HK-2 (cell line): ENCODE results near the gene GYS1.

Experiments used
- DNase-seq: peaks from one replicate; pipeline ENCODE4 v3.0.0-alpha.2; 2018; ENCODE audit not compliant: unreplicated experiment

The GYS1 gene

GRCh38 chr19:48988860-48989259 lies 4.2 kb downstream of the GYS1 start:
- no peak for DNase-seq

- DNase-seq: no peak
Observed at GRCh38 chr19:48988286-48988685, 4.8 kb downstream of the GYS1 start.

DNA sequence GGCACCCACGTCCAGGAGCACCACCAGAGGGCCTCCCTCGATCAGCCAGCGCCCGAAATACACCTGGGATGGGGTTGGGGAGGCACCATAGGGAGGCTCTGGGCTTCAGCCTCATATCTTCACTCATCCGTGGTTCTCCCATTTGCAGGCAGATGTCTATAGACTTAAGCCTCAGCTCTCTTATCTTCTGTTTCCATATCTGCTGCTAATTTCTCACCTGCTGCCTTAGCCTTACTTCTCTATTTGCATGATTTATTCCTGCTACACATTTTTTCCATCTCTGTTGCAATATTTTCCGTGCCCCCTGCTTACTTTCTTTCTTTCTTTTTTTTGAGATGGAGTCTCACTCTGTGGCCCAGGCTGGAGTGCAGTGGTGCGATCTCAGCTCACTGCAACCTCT lies 5.8 kb downstream of the GYS1 start:
- DNase-seq: no peak

DNA sequence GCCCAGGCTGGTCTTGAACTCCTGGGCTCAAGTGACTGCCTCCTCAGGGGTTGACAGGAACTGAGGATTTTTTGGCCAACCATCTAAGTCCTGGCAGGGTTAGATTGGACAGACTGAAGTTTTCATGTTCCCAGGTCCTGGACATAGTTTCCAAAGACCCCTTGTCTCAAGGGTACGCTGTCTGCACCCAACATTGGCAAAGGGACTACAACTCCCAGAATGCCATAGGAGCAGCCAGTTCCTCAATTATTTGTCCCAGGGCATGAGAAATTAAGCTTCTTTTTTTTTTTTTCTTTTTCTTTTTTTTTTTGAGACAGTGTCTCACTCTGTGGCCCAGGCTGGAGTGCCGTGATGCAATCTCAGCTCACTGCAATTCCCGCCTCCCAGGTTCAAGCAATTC lies 6.9 kb downstream of the GYS1 start:
- DNase-seq: no peak

- DNase-seq: no peak
Observed at GRCh38 chr19:48985711-48986110, 7.4 kb downstream of the GYS1 start.

GRCh38 chr19:48982280-48982679 lies 10.8 kb downstream of the GYS1 start:
- no peak for DNase-seq

GRCh38 chr19:48977061-48977460 lies 16.0 kb downstream of the GYS1 start:
- DNase-seq: no peak

DNA sequence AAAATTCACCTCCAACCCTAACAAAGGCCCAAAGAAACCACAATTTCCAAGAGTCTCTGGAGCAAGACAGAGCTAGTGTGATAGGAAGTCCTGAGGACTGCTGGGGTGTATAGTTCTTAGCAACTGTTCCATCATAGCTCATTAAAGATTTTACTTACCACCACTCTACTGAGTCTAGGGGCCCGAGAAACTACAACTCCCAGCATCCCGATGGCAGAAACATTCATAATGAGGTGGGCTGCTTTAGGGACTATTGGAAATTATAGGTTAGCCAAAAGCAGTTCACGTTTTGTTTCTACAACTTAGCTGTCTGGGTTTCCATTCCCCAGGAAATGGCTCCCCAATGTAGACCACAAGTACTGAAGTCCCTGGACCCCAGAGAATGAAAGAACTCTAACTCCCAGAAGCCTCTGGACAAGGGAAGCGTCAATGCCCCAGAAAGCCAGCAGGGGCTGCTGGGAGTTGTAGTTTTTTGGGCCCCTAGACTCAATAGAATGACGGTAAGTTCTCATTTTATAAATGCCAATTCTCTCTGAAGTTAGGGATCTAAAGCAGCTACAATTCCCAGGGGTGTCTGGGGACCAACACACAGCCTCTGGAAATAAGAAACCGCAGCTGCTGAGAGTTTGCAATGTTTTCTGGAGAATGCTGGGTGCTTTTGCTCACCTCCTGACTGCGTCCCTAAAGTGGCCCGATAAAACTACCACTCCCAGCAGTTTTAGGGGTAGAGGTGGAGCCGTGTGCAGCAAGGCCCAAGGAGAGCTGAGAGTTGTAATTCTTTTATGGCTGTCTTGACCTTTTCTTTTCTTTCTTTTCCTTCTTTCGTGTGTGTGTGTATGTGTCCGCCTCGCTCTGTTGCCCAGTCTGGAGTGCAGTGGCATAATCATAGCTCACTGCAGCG lies 16.9 kb downstream of the GYS1 start:
- no peak for DNase-seq

GRCh38 chr19:48970923-48971395 lies 22.1 kb downstream of the GYS1 start:
- DNase-seq: peak; percentile 46

DNA sequence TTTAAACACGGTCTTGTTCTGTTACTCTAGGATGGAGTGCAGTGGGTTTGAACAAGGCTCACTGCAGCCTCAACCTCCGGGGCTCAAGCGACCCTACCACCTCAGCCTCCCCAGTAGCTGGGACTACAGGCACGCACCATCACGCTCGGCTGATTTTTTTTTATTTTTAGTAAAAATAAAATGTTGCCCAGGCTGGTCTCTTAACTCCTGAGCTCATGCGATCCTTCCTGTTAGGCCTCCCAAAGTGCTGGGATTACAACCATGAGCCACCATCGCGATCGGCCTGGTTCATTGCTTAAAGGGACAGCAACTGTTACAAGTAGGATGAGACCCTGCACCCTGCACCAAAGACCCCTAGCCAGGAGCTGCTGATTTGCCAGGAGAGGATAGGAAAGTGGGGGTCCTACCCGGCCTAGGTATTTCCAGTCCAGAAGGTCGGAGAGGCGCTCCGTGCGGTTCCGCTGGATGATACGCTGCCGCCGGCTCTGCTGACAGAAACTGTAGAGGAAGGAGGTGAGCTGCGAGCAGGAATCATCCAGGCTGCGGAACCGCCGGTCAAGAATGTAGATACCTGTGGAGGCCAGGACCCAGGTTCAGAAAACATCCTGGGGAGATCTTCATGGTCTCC lies 22.9 kb downstream of the GYS1 start:
- no peak for DNase-seq

DNA sequence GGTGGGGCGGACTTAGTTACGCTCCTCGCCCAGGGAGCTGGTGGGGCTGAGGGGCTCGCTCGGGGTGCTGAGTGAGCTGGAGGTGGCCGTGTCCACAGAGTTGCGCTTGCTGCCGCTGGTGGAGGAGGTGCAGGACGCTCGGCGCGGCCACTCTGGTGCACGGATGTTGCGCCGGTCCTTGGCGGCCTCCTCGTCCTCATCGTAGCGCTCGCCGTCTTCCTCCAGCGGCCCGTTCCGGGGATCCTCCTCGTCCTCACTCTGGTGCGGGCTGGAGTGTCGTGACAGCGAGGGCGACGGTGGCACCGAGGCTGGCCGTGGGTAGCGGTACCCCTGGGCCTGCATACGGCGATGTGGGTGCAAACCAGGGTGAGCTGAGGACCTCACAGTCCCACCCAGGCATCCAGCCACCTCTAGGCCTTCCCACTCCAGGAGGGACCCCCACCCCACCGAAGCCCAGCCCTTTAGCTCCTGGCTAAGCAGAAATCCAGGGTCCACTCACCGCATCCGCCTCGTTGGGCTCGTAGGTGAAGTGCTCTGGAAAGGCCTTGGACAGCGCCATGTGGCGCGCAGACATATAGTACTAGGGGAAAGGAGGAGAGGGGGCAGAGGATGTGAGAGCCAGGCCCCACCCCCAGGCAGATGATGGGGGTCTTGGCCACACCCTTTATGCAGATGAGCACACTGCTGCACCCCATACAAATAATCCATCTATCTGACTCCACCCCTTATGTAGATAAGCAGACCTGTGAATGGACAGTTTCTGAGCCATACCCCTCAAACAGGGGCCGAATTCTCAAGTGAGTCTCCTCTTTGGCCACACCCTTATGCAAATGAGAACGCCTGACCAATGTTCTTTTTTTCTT lies 23.6 kb downstream of the GYS1 start:
- no peak for DNase-seq

DNA sequence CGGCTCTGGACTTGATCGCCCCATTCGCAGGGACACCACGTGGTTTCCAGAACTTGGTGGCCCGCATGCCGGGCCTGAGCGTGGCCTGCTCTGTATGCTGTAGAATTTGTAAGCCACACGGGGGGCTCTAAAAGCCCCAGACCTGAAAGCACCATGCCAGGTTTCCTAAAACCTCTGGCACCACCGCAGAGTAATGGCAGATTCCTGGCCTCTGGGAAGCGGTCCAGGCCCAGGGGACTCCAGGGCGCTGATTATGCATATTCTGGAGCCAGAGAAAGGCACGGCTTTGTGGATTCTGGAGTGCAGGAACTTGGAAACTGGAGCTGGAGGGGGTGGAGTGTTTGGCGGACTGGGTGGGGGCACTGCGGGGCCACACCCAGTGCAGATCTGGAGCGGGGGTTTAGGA lies 24.3 kb downstream of the GYS1 start:
- no peak for DNase-seq

DNA sequence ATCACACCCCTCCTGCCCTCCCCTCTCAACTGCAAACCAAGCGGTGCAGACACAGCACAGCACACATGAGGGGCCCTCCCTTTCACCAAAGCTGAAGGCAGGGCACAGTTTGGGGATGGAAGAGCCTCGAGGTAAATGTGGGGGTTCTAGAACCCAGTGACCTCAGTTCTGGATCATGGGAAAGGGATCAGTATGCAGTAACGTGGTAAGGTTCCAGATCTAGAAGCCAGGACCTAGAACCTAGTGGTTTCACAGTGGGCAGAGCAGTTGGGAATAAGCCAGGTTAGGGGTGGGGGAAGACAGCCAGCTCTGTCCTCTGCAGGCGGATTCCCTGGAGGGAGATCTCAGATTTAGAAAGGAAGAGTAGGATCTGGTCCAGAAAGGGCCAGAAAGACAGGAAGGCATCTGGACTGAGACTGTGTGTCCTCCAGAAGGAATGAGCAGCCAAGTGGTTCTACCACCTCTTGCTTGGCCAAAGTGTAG lies 24.9 kb downstream of the GYS1 start:
- no peak for DNase-seq

GRCh38 chr19:48967346-48968178 lies 25.5 kb downstream of the GYS1 start:
- peak; percentile 51 for DNase-seq

- DNase-seq: peak; percentile 48
Observed at GRCh38 chr19:48966541-48967345, 26.4 kb downstream of the GYS1 start.

DNA sequence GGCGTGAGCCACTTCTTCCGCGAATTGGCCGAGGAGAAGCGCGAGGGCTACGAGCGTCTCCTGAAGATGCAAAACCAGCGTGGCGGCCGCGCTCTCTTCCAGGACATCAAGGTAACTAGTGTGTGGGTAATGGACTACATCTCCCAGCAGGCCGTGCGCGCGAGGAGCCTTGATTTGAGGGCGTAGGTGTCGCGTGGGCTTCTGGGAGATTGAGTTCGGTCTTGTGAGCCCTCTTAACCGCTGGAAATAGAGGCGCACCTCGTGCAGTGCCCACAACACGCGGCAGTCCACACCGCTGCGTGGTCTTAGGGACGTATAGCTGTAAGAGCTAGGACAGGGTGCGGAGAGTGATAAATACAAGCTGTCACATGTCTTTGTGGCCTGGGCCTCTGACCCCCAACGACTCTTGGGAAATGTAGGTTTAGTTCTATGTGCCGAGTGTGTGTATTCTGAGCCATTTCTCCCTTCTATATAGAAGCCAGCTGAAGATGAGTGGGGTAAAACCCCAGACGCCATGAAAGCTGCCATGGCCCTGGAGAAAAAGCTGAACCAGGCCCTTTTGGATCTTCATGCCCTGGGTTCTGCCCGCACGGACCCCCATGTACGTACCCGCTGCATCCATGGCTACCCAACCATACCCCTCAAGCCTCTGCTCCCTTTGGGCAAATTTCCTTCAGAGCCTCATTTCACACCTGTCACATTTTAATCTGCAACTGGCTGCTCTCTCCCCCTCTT lies 27.1 kb downstream of the GYS1 start:
- DNase-seq: peak; percentile 73

GRCh38 chr19:48965040-48965805 lies 27.9 kb downstream of the GYS1 start, which contains the start of gene FTL:
Gene FTL, plus strand, starts transcription at chr19:48965309. Its CDS starts 199 bp downstream, at chr19:48965508.
- DNase-seq: peak; percentile 98

GRCh38 chr19:48964205-48965039 lies 28.7 kb downstream of the GYS1 start:
- no peak for DNase-seq
